ENCODE measurements around the gene PITPNM2. TPM values are rescaled to one million over a fixed set of nuclear protein-coding genes. Genes with fewer than 3 reads are reported as not detected.

Gene PITPNM2
- total and polyA plus RNA-seq, 2 donors (not counting 1 experiment from before 2014, with no cell fraction given) = 2.2 to 6.6 TPM

GRCh38 chr12:123167329-123167728 lies 16.4 kb upstream of the PITPNM2 start:
- TF ChIP-seq CTCF (conservative IDR thresholded peaks at IDR 0.05 in 1 of 2, IDR thresholded peaks at IDR 0.05 in 1 of 2; ENCODE audit: low read depth in 1 of 2, low read length in 2 of 2) (no peak), EZH2 (IDR thresholded peaks at IDR 0.05; ENCODE audit: low read length, missing control alignments) (no peak)
- Histone ChIP-seq H3K36me3 (ENCODE audit: control insufficient read depth, insufficient read depth, low read length) (peaks cover 4% of the 10 kb centered on the region), H2AFZ (ENCODE audit: low read length) (no peak overlapping the region), H3K9ac (ENCODE audit: insufficient read depth, low read length) (no peak overlapping the region), H3K9me3 (ENCODE audit: control insufficient read depth, insufficient read depth, low read depth, low read length) (no peaks in the 10 kb centered on the region), H4K20me1 (ENCODE audit: control insufficient read depth, extremely low read depth, insufficient read depth, low read length) (no peaks in the 10 kb centered on the region), H3K79me2 (ENCODE audit: control insufficient read depth, insufficient read depth, low read length) (no peaks in the 10 kb centered on the region), H3K27me3 (ENCODE audit: control insufficient read depth, insufficient read depth, low read length) (no peaks in the 10 kb centered on the region), H3K4me1 (ENCODE audit: control insufficient read depth, extremely low read depth, insufficient read depth, low read length) (no peaks in the 10 kb centered on the region), H3K4me3 (replicated peaks in 1 of 4; ENCODE audit: control extremely low read depth in 1 of 4, insufficient read depth in 1 of 4, low read depth in 3 of 4, low read length in 4 of 4) (no peak overlapping the region), H3K4me2 (ENCODE audit: extremely low read depth, insufficient read depth, low read length) (no peak overlapping the region), H3K27ac (ENCODE audit: insufficient read depth, low read length) (no peak overlapping the region)
- DNase-seq (ENCODE audit: low read depth in 2 of 2) = peak in 1 of 2 donors; percentile 8

- Histone ChIP-seq H3K4me3 (replicated peaks in 1 of 4; ENCODE audit: control extremely low read depth in 1 of 4, insufficient read depth in 1 of 4, low read depth in 3 of 4, low read length in 4 of 4) (no peak overlapping the region), H3K9ac (ENCODE audit: insufficient read depth, low read length) (no peak overlapping the region), H4K20me1 (ENCODE audit: control insufficient read depth, extremely low read depth, insufficient read depth, low read length) (no peaks in the 10 kb centered on the region), H3K27ac (ENCODE audit: insufficient read depth, low read length) (no peak overlapping the region), H3K27me3 (ENCODE audit: control insufficient read depth, insufficient read depth, low read length) (no peaks in the 10 kb centered on the region), H3K9me3 (ENCODE audit: control insufficient read depth, insufficient read depth, low read depth, low read length) (no peaks in the 10 kb centered on the region), H3K79me2 (ENCODE audit: control insufficient read depth, insufficient read depth, low read length) (no peaks in the 10 kb centered on the region), H3K4me1 (ENCODE audit: control insufficient read depth, extremely low read depth, insufficient read depth, low read length) (no peaks in the 10 kb centered on the region), H2AFZ (ENCODE audit: low read length) (no peak overlapping the region), H3K4me2 (ENCODE audit: extremely low read depth, insufficient read depth, low read length) (no peak overlapping the region), H3K36me3 (ENCODE audit: control insufficient read depth, insufficient read depth, low read length) (peaks cover 5% of the 10 kb centered on the region)
- no peak for DNase-seq (ENCODE audit: low read depth in 2 of 2)
- no peak for TF ChIP-seq CTCF (conservative IDR thresholded peaks at IDR 0.05 in 1 of 2, IDR thresholded peaks at IDR 0.05 in 1 of 2; ENCODE audit: low read depth in 1 of 2, low read length in 2 of 2)
- TF ChIP-seq EZH2 (IDR thresholded peaks at IDR 0.05; ENCODE audit: low read length, missing control alignments) = no peak
Measured at GRCh38 chr12:123165537-123165936, 14.6 kb upstream of the PITPNM2 start.

- Histone ChIP-seq H3K27ac (ENCODE audit: insufficient read depth, low read length) (no peak overlapping the region), H3K4me3 (replicated peaks in 1 of 4; ENCODE audit: control extremely low read depth in 1 of 4, insufficient read depth in 1 of 4, low read depth in 3 of 4, low read length in 4 of 4) (no peak overlapping the region)
- DNase-seq (ENCODE audit: low read depth in 2 of 2) = no peak
Measured at GRCh38 chr12:123164710-123165261, 13.9 kb upstream of the PITPNM2 start.

More at GRCh38 chr12:123164710-123165261, 13.9 kb upstream of the PITPNM2 start:
- peaks cover 5% of the 10 kb centered on the region for H3K36me3 ChIP-seq (ENCODE audit: control insufficient read depth, insufficient read depth, low read length)
- no peak for TF ChIP-seq CTCF (conservative IDR thresholded peaks at IDR 0.05 in 1 of 2, IDR thresholded peaks at IDR 0.05 in 1 of 2; ENCODE audit: low read depth in 1 of 2, low read length in 2 of 2)
- no peak for TF ChIP-seq EZH2 (IDR thresholded peaks at IDR 0.05; ENCODE audit: low read length, missing control alignments)
- H3K4me2 ChIP-seq (ENCODE audit: extremely low read depth, insufficient read depth, low read length) = no peak overlapping the region
- H3K4me1 ChIP-seq (ENCODE audit: control insufficient read depth, extremely low read depth, insufficient read depth, low read length) = no peaks in the 10 kb centered on the region
- H3K9me3 ChIP-seq (ENCODE audit: control insufficient read depth, insufficient read depth, low read depth, low read length) = no peaks in the 10 kb centered on the region
- H2AFZ ChIP-seq (ENCODE audit: low read length) = no peak overlapping the region
- H3K9ac ChIP-seq (ENCODE audit: insufficient read depth, low read length) = no peak overlapping the region
- H3K79me2 ChIP-seq (ENCODE audit: control insufficient read depth, insufficient read depth, low read length) = no peaks in the 10 kb centered on the region
- no peaks in the 10 kb centered on the region for H4K20me1 ChIP-seq (ENCODE audit: control insufficient read depth, extremely low read depth, insufficient read depth, low read length)
- H3K27me3 ChIP-seq (ENCODE audit: control insufficient read depth, insufficient read depth, low read length) = no peaks in the 10 kb centered on the region

Data from fibroblast of lung (primary cell).